DND-41 (cell line): ENCODE results near the gene ZNF791.

Experiments
- ATAC-seq: fragments of 200-7000 bp; cut with Tn5 transposase; 3 replicates; pipeline ENCODE4 v1.9.1; 2021; ENCODE audit warnings: low read depth; ENCODE audit not compliant: insufficient read depth
- DNase-seq: peaks from one replicate; pipeline ENCODE4 v3.0.0-alpha.2; 2020
- H2AFZ ChIP-seq: 2 replicates; pipeline ENCODE4 v1.6.0; 2012; ENCODE audit warnings: low read depth, low read length
- H3K27ac ChIP-seq: 2 replicates; pipeline ENCODE4 v1.5.1; 2012; ENCODE audit warnings: low read length, inconsistent platforms
- H3K27me3 ChIP-seq: fragments of 200-600 bp; sonication (generic); 2 replicates; pipeline ENCODE4 v1.6.0; 2012; ENCODE audit warnings: low read length, mild to moderate bottlenecking, inconsistent platforms; ENCODE audit not compliant: insufficient read depth, poor library complexity
- H3K36me3 ChIP-seq: 2 replicates; pipeline ENCODE4 v1.5.1; 2012; ENCODE audit warnings: low read length, inconsistent platforms; ENCODE audit not compliant: insufficient read depth
- H3K4me1 ChIP-seq: 2 replicates; pipeline ENCODE4 v1.5.1; 2012; ENCODE audit warnings: mild to moderate bottlenecking, low read length; ENCODE audit not compliant: insufficient read depth
- H3K4me2 ChIP-seq: 2 replicates; pipeline ENCODE4 v1.6.0; 2012; ENCODE audit warnings: mild to moderate bottlenecking, moderate library complexity, low read length, inconsistent platforms; ENCODE audit not compliant: insufficient read depth
- H3K4me3 ChIP-seq, 2 experiments: fragments of 200-600 bp in 1 of 2; shearing (Covaris generic) in 1 of 2; 2 replicates each; pipeline ENCODE4 v1.5.1; 2012 to 2016; ENCODE audit warnings: inconsistent platforms in 2 of 2, low read length in 2 of 2, mild to moderate bottlenecking in 2 of 2, low read depth in 1 of 2, moderate library complexity in 1 of 2
- H3K79me2 ChIP-seq: 2 replicates; pipeline ENCODE4 v1.6.0; 2012; ENCODE audit warnings: low read length, inconsistent platforms; ENCODE audit not compliant: insufficient read depth
- H3K9ac ChIP-seq: 2 replicates; pipeline ENCODE4 v1.6.0; 2012; ENCODE audit warnings: low read depth, mild to moderate bottlenecking, inconsistent platforms, low read length, moderate library complexity
- H3K9me3 ChIP-seq: 2 replicates; pipeline ENCODE4 v1.5.1; 2012; ENCODE audit warnings: low read length, moderate library complexity, mild to moderate bottlenecking, inconsistent platforms; ENCODE audit not compliant: insufficient read depth, severe bottlenecking
- H4K20me1 ChIP-seq: 2 replicates; pipeline ENCODE4 v1.6.0; 2012; ENCODE audit warnings: low read length; ENCODE audit not compliant: insufficient read depth
- CTCF ChIP-seq: IDR thresholded peaks from 2 replicates; pipeline ENCODE4 v1.5.1; 2012; ENCODE audit warnings: borderline replicate concordance, low read length, moderate library complexity, mild to moderate bottlenecking; ENCODE audit not compliant: poor library complexity, severe bottlenecking; ENCODE audit errors: extremely low read depth
- EZH2 ChIP-seq: IDR thresholded peaks from 3 replicates; pipeline ENCODE4 v1.6.1; 2012; ENCODE audit warnings: borderline replicate concordance, low read depth, mild to moderate bottlenecking, moderate library complexity, low read length, inconsistent platforms; ENCODE audit not compliant: severe bottlenecking

The ZNF791 gene

GRCh38 chr19:12647490-12648071 lies 36.9 kb downstream of the ZNF791 start:
- Histone ChIP-seq H3K4me2 (no peak overlapping the region), H3K9ac (no peak overlapping the region), H3K9me3 (no peaks in the 10 kb centered on the region), H2AFZ (no peak overlapping the region), H3K4me1 (no peaks in the 10 kb centered on the region), H4K20me1 (no peaks in the 10 kb centered on the region), H3K4me3 (no peak overlapping the region), H3K79me2 (no peaks in the 10 kb centered on the region), H3K27ac (no peak overlapping the region), H3K36me3 (no peaks in the 10 kb centered on the region), H3K27me3 (no peaks in the 10 kb centered on the region)
- peak; percentile 36 for DNase-seq
- TF ChIP-seq EZH2, result no peak
- TF ChIP-seq CTCF, result no peak
- peak; percentile 64 for ATAC-seq

GRCh38 chr19:12648088-12648487 lies 37.4 kb downstream of the ZNF791 start:
- Histone ChIP-seq H3K9me3 (no peaks in the 10 kb centered on the region), H3K27ac (no peak overlapping the region), H3K27me3 (no peaks in the 10 kb centered on the region), H3K4me3 (no peak overlapping the region), H3K79me2 (no peaks in the 10 kb centered on the region), H3K36me3 (no peaks in the 10 kb centered on the region), H3K4me1 (no peaks in the 10 kb centered on the region), H4K20me1 (no peaks in the 10 kb centered on the region), H3K9ac (no peak overlapping the region), H2AFZ (no peak overlapping the region), H3K4me2 (no peak overlapping the region)
- no peak for DNase-seq
- no peak for TF ChIP-seq CTCF
- TF ChIP-seq EZH2, result no peak
- no peak for ATAC-seq

GRCh38 chr19:12649941-12650340 lies 39.2 kb downstream of the ZNF791 start:
- H3K79me2 ChIP-seq, result no peaks in the 10 kb centered on the region
- no peak overlapping the region for H3K9ac ChIP-seq
- H3K9me3 ChIP-seq, result no peaks in the 10 kb centered on the region
- TF ChIP-seq EZH2, result no peak
- no peak for TF ChIP-seq CTCF
- DNase-seq, result no peak
- H3K4me2 ChIP-seq, result no peak overlapping the region
- no peaks in the 10 kb centered on the region for H3K4me1 ChIP-seq
- H3K4me3 ChIP-seq, result no peak overlapping the region
- ATAC-seq, result no peak
- no peaks in the 10 kb centered on the region for H4K20me1 ChIP-seq
- H2AFZ ChIP-seq, result no peak overlapping the region
- peaks cover 4% of the 10 kb centered on the region; the same call in 1 of the 2 replicates for H3K36me3 ChIP-seq
- no peak overlapping the region for H3K27ac ChIP-seq
- no peaks in the 10 kb centered on the region for H3K27me3 ChIP-seq
